ENCODE data around the gene POU2F1. TPM values are rescaled to one million over a fixed set of nuclear protein-coding genes. Genes with fewer than 3 reads are reported as not detected.
A peak's percentile ranks its signal among the peaks of the same experiment; 100 is the strongest.

The POU2F1 gene
- total RNA-seq, 4 donors from 2014 or later = 3.8 to 7.3 (median 4.8) TPM

GRCh38 chr1:167456926-167457325, 236.2 kb downstream of the POU2F1 start:
- Histone ChIP-seq H3K4me1 (no peaks in the 10 kb centered on the region), H3K9me3 (no peaks in the 10 kb centered on the region), H3K27me3 (no peaks in the 10 kb centered on the region), H3K27ac (peak overlapping the region in 2 of 4 donors; percentile 84 to 89), H3K4me3 (no peak overlapping the region), H3K36me3 (no peaks in the 10 kb centered on the region)
- intact Hi-C loops (cut with DNase I; ENCODE audit: low total_unique reads) = loop anchor here (5.0 kb wide), 2 partner anchors 75 to 95 kb away; partner anchors contain the start of gene CREG1
- no peak for TF ChIP-seq POLR2A (IDR thresholded peaks at IDR 0.05)
- TF ChIP-seq CTCF (IDR thresholded peaks at IDR 0.05 in 4 of 5, conservative IDR thresholded peaks at IDR 0.05 in 1 of 5) = no peak
- ATAC-seq (no peak), DNase-seq (no peak)
- in situ Hi-C loops (cut with MboI; ENCODE audit: low sequenced_read_pairs in 4 of 4) = no loop called here

GRCh38 chr1:167457936-167458584, 237.4 kb downstream of the POU2F1 start:
- Histone ChIP-seq H3K4me1 (no peaks in the 10 kb centered on the region), H3K4me3 (no peak overlapping the region), H3K27ac (no peak overlapping the region), H3K9me3 (no peaks in the 10 kb centered on the region), H3K27me3 (no peaks in the 10 kb centered on the region), H3K36me3 (no peaks in the 10 kb centered on the region)
- intact Hi-C loops (cut with DNase I; ENCODE audit: low total_unique reads) (loop anchor here (5.0 kb wide), 2 partner anchors 74 to 94 kb away; partner anchors contain the start of gene CREG1), in situ Hi-C loops (cut with MboI; ENCODE audit: low sequenced_read_pairs in 4 of 4) (no loop called here)
- TF ChIP-seq CTCF (IDR thresholded peaks at IDR 0.05 in 4 of 5, conservative IDR thresholded peaks at IDR 0.05 in 1 of 5) = no peak
- no peak for TF ChIP-seq POLR2A (IDR thresholded peaks at IDR 0.05)
- DNase-seq = no peak
- ATAC-seq = no peak

- H3K36me3 ChIP-seq = no peaks in the 10 kb centered on the region
- H3K4me1 ChIP-seq = no peaks in the 10 kb centered on the region
- H3K27me3 ChIP-seq = no peaks in the 10 kb centered on the region
- H3K9me3 ChIP-seq = no peaks in the 10 kb centered on the region
- no peak for DNase-seq
- ATAC-seq = no peak
- intact Hi-C loops (cut with DNase I; ENCODE audit: low total_unique reads) = no loop called here
- H3K4me3 ChIP-seq = no peak overlapping the region
- TF ChIP-seq POLR2A (IDR thresholded peaks at IDR 0.05) = no peak
- H3K27ac ChIP-seq = no peak overlapping the region
- in situ Hi-C loops (cut with MboI; ENCODE audit: low sequenced_read_pairs in 4 of 4) = no loop called here
Observed at GRCh38 chr1:167460836-167461235, 240.2 kb downstream of the POU2F1 start.

- Histone ChIP-seq H3K4me3 (no peak overlapping the region), H3K36me3 (no peaks in the 10 kb centered on the region), H3K9me3 (no peaks in the 10 kb centered on the region), H3K27me3 (no peaks in the 10 kb centered on the region), H3K27ac (no peak overlapping the region), H3K4me1 (no peaks in the 10 kb centered on the region)
- DNase-seq (no peak), ATAC-seq (no peak)
- intact Hi-C loops (cut with DNase I; ENCODE audit: low total_unique reads) (no loop called here), in situ Hi-C loops (cut with MboI; ENCODE audit: low sequenced_read_pairs in 4 of 4) (no loop called here)
- no peak for TF ChIP-seq POLR2A (IDR thresholded peaks at IDR 0.05)
Observed at GRCh38 chr1:167462341-167462740, 241.7 kb downstream of the POU2F1 start.

GRCh38 chr1:167463080-167463479, 242.4 kb downstream of the POU2F1 start:
- TF ChIP-seq CTCF (IDR thresholded peaks at IDR 0.05 in 4 of 5, conservative IDR thresholded peaks at IDR 0.05 in 1 of 5) (no peak), POLR2A (IDR thresholded peaks at IDR 0.05) (no peak)
- Histone ChIP-seq H3K27me3 (no peaks in the 10 kb centered on the region), H3K4me1 (no peaks in the 10 kb centered on the region), H3K9me3 (no peaks in the 10 kb centered on the region), H3K27ac (no peak overlapping the region), H3K4me3 (no peak overlapping the region), H3K36me3 (no peaks in the 10 kb centered on the region)
- ATAC-seq (no peak), DNase-seq (no peak)
- intact Hi-C loops (cut with DNase I; ENCODE audit: low total_unique reads) (no loop called here), in situ Hi-C loops (cut with MboI; ENCODE audit: low sequenced_read_pairs in 4 of 4) (no loop called here)
